HG03097 (cell line): ENCODE data around the gene HPGDS.
"Not testable (repeated sequence)": the region's sequence is repeated elsewhere in the genome, so short reads cannot be mapped to it uniquely, and the experiment has no call there.

ENCODE experiments used
- ATAC-seq: cut with Tn5 transposase; IDR thresholded peaks from one replicate; pipeline ENCODE4 v1.9.1; 2021; ENCODE audit not compliant: unreplicated experiment, low FRiP score

HPGDS gene

DNA sequence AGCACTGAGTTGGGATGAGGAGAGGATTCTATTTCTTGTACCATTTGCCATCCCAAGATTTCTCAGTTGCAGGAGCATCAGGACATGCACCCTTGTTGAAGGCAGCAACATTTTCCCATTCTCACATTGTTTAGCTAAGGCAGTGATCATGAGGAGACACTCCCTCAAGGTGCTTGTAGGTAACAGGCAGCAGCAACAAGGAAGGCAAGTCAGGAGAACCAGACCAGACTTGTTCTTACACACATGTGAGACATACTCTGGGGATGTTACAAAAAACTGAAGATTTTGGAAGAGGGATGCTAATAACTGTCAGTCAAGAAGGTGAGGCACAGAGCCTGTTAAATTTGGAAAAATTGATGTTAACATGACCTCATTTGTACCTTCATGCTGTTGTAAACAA, 15.5 kb upstream of the HPGDS start:
- ATAC-seq: no peak

DNA sequence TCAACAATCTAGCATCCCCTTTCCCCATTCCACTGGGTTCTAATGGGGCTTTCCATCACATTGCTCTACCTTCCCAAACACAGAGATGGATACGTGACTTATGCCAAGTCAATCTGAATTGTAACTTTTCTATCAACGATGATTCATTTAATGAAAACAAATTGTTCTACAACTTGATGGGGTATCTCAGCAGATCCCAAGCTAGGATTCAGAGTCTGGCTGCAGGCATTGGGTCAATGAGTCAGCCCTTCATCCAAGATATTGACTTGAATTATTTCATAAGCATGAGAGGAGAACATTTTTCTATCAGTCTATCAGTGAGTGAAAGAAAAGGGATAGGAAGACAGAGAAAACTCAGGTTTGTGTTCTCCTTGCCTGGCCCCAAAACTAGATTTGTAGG, 15.0 kb upstream of the HPGDS start:
- no peak for ATAC-seq

DNA sequence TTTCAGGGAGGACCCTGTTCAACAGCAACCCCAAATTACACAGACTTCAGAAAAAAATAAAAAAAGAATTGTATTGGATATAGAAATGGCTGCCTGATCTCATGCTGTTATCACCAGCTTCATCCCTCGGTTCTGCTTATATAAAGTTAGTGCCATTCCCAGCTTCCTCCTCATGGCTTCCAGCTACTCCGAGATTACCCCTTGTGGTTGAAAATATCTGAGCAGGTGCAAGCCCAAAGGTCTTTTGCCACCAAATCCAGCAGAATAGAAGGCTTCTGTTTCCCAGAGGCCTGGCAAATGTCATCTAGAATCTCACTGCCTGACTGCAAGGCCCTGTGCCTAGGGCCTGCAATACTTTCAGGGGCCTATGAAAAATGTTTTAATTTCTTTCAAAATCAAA, 13.8 kb upstream of the HPGDS start:
- no peak for ATAC-seq

DNA sequence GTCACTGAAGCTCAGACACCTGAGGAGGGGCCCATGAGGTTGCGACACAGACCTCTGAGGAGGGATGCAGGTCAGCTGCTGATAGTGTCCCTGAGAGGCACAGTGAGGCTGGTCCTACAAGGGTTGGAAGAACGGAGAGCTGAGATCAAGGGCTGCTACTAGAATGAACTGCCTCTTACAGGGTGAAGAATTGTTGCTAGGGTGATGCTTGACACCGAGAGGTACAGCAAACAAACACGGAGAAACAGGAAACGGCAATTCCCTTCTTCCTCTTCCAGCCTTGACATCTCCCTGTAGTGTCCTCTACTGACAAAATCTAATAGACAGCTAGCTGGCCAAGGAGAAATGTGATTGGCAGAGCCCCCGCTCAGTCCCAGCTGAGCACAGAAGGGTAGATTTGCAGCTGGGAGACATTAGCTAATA, 11.8 kb upstream of the HPGDS start:
- no peak for ATAC-seq

DNA sequence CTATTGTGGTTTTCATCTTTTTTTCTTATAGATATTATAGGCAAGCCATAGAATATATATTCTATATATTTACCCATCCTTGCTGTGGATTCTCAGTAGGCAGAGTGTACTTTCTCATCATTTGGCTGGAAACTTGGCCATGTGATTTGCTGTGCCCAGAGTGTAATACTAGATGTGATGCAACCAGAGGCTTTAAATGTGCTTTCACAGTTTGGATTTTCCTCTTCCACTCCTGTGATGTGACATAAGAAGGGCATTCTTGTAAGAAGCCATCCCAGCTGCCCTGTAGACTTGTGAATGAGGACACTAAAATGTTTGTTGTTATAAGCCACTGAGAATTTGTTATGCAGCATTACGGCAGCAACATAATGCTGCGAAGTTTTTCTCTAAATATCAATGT, 10.4 kb upstream of the HPGDS start:
- ATAC-seq: no peak

DNA sequence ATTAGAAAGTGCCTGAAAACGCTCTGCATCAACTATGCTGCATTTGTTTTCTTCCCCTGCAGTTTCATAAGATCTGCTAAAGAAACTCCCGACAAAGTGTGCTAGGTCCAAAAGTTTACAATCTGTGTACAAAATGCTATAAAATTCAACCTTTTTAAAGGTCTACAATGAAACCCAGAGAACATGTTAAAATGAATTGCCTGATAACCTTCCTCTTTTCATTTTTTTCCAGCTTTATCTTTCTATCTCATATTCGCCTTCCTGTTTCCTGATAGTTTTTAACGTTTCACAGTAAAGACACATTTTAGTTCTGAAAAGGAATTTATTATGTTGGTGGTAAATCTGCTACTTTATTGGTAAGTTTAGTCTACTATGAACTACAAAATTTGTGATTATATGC, 9.5 kb upstream of the HPGDS start:
- no peak for ATAC-seq

DNA sequence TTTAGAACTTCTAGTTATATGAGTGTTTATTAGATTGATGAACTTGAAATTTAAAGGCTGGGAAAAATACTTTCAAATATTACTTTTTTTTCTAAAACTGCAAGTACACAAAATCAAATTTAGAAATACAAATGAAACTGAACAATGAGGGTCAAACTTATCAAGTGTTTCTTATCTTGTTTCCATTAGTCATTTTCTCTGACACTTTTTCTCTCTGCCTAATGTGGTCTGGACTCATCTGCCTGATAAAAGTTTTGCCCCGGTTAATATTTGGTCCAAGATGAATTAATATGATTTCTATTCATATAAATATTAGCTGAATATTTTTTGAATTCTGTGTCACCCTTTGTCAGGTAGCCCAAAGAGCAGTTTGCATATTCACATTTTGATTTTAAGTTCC, 8.7 kb upstream of the HPGDS start:
- no peak for ATAC-seq

DNA sequence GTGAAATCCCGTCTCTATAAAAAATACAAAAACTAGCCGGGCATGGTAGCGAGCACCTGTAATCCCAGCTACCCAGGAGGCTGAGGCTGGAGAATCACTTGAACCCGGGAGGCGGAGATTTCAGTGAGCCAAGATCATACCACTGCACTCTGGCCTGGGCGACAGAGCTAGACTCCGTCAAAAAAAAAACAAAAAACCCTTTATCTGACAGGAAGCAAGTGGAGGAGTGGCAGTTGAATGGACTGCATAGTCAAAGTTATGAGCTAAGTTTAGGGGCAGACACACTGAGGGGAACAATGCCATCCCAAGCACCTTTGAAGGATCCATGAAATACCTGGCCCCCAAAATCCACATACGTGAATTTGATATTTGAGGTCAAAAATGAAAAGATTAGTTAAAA, 7.5 kb upstream of the HPGDS start:
- ATAC-seq: no peak

DNA sequence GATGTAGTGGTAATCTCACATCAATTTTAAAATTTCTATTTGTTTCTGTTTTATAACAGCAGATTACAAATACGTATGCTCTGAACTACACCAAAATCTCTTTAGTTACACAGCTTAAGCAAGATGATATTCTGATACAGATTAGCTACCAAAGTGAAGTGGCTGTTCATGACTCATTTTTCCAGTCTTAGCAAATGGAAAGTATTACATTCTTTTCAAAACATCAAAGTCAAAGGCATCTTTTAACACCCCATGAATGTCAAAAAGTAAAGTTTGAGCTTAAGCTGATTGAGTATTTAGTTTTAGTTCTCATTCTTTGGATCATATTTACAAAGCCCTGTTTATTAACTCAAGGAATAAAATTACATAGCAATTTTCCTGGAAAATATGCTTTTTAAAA, 6.6 kb upstream of the HPGDS start:
- ATAC-seq: no peak

DNA sequence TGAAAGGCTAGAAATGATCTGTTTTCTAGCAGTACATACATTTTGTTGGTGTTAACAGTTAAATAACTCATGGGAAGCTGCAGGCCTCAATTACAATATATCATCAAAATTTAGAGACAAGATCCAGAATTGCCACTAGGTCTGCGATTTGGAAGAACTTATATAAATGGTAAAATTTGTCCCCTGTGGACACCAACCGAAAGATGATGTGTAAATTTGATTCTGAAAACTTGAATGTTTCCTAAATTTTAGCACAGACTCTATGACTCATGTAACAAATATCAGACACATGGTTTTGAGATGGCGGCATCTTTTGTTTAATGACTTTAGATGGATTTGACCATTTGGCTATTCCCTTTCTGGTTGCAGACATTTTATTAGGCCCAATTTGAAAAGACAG, 6.0 kb upstream of the HPGDS start:
- no peak for ATAC-seq

DNA sequence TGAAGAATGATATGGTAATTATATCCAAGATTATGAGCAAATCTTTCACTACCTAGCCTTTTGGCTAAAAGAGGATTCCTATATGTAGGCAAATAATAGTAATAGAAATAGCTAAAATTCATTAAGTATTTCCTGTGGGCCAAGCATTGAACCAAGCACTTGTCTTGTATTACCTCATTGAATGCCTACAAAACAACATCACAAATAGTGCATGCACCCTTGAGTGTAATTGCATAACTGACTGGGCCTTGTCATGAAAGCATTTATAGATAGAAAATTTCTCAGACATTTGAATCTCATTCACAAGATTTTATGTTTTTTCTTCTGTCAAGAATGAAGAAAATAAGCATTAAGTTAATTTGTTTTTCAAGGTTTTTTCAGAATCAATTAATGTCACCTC, 3.9 kb upstream of the HPGDS start:
- ATAC-seq: no peak

DNA sequence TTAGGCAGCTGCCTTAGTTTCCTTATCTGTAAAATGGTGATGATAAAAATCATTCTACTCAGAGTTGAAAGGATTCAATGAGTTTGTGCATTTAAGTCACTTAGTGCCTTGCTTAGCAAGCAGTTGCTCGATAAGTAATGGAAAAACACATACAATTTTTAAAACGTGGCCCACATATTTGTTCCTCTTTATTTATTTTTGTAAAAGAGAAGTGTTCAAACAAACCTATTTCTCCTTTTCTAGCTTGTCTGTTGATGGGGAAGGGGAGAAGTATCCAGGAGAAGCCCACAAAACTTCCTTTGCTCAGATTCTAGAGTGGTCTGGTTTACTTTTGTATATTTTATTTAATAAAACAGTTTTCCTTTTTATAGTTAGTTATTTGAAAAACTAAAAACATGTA, 3.3 kb upstream of the HPGDS start:
- no peak for ATAC-seq

DNA sequence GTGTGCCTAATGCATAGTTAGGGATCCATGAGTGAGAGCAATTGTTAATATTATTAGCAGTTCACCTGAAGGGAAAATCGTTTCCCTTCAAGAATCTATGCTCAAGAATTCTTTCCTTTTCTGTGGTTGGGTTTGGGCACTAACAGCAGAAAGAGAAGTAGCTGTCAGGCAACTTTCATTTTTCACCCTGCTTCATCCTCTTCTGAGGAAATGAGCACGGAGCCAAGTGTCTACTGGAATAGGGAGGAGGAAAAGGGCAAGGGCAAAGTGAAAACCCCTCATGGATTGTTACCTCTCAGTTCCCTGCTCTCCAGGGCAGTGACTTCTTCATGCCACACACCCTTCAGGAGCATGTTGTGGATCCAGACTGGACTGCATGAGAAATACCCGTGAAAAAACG, 2.6 kb upstream of the HPGDS start:
- ATAC-seq: no peak

DNA sequence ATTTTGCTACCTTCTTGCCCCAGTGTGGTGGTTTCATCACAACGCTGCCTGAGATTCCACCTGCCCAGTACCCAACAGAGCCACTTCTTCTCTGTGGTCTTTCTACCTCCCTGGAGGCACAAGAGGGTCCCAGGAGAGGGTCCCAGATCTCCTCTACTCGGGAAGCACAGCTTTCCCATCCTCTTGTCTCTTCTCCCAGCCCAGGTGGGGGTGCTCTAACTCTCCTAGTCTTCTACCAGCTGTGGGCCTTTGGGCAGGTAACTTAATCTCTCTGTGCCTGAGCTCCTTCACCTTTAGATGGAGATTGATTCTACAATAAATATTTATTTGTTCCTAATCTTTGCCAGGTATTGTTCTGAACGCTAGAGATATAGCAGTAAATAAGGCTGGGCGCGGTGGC, 1.8 kb upstream of the HPGDS start:
- no peak for ATAC-seq

DNA sequence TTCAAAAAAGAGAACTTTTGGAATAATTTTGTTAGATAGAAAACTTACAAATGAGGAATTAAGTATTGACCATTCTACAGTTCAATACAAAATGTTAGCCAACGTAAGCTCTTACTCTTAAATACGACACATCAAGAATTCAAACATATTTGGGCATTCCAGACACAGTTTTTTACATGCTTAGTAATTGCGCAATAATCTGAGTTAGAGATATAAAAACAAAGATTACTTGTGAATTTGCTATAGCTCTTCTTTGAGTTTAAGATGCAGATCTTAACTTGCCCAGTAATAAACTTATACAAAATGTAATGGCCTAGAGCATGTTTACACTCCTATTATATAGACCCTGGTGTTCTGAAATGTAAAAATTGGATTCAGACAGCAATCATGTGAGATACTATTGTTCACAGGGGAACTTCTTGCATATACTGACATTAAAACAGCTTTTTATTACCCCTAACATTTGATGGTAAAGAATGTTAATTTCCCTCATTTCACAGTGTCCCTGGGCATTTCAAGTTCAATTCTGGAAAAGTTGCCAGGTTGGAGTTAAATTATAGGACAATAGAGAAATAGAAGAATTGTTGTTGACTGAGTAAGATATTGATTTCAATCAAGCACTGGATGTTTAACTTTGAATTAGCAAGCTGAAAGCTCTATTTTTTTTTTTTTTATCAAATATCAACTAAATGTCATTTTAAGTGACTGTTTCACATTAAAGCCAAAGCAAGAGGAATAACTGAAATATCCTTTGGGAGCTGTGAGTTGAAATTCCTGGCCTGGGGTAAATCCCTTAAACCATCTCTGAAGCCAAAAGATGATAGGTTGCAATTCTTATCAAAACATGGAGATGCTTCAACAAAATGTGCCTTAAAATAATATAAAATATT, 910 bp downstream of the HPGDS start:
- ATAC-seq: no peak

DNA sequence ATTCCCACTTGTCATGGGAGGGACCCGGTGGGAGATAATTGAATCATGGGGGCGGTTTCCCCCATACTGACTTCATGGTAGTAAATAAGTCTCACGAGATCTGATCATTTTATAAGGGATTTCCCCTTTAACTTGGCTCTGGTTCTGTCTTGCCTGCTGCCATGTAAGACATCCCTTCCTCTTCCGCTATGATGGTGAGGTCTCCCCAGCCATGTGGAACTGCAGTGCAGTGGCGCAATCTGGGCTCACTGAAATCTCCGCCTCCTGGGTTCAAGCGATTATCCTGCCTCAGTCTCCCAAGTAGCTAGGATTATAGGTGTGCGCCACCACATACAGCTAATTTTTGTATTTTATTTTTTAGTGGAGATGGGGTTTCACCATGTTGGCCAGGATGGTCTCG, 2.9 kb downstream of the HPGDS start:
- no peak for ATAC-seq

DNA sequence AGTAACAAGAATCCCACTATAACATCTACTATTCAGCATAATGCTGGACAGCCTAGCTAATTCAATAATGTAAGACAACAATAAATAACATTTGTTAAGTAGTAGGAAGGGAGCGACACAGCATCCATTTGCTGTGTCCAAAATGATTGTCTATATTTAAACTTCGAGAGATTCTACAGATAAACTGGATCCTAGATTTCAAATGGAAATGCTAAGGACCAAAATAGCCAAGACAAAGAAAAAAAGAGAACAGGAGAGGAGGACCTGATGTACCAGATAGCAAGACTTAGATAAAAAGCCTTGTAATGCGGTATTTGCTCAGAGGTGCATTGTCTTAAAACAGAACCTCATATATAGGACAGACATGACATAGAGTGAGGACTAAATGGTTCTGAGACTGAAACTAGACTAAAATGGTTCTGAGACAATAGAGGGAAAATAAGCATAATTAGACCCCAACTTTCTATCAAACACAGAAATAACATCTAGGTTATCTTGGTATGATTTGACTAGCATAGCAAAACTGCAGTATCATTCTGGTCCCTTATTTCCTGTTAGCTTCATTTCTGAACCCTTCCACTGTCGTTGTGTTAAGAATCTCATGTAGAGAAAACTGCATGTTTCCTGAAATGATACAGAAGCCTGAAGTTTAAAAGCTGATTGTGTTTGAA, 3.8 kb downstream of the HPGDS start:
- no peak for ATAC-seq

DNA sequence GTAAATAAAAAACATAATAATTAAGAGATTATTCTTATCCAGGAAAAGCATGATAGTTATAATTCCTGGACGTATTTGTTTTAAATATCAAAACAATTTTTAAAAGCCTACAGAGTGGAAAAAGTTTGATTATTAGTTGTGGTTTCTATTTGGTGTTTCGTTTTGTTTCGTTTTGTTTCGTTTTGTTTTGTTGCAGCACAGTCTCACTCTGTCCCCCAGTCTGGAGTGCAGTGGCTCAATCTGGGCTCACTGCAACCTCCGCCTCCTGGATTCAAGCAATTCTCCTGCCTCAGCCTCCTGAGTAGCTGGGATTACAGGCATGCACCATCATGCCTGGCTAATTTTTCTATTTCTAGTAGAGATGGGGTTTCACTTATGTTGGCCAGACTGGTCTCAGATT, 5.8 kb downstream of the HPGDS start:
- ATAC-seq: not testable (repeated sequence)

DNA sequence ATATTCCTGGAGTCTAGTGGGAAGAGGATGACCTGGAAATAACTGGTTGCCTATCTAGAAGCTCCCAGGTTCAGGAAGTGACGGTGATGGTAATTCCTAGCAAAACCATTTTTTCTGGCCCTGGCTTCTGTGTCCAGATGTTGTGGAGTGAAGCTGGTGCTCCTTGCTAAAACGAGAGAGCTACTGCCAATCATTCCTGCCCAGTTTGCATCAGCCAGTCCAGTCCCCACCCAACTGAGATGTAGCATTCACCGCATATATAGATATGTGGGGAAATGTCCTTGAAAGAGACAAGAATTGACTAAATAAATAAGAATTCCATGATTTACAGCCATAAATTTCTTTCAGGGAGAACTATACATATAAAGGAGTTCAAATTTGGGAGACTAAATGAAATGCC, 6.3 kb downstream of the HPGDS start:
- no peak for ATAC-seq

DNA sequence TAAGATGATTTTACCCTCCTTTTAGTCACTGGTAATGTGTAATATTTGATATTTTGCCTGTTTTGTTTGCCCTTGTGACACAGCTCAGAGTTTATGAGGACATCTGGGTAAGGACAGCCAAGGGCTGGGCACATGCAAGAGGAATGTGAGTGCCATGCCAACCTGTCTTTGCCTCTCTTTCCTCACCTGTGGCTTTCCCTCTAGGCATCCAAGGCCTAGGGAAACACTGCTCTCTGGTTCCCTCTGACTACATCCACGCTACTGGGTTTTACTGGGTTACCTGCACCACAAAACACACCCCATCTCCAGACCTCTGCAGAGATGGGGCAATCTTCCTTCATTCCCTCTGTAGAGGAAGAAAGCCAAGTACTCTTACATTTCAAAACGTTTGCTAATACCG, 7.7 kb downstream of the HPGDS start:
- ATAC-seq: no peak

DNA sequence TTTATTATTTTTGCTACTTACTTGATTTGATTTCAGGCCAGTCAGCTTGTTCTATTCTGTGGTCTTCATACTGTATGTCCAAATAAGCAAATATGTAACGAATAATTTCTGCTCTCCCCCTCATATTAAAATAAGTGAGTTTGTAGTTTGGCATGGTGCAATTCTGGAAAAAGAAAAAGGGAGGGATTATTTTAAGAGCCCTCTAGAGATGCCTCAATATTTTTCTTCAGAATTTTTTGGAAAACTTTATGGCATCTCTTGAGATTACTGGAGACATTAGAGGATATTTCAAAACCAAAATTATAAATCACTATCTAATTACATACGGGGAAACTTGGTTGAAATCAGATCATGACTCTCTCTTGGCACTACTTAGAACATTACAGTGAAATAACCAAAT, 8.2 kb downstream of the HPGDS start:
- no peak for ATAC-seq

DNA sequence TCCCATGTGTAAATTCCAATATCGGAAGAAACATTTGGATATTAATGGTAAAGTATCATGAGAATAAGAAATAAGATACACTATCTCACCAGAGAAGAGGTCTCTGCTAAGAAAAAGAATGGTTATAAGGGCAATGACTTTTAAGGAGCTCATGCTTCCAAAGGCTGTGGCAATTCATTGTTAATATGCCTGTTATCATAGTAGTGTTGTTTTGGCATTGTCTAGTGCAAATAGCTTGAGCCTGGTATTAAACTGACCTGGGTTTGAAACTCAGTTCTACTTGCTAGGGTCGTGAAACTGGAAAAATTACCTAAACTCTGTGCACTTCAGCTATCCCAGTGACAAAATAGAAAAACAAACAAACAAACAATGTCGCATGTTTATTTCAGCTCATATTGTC, 8.8 kb downstream of the HPGDS start:
- ATAC-seq: no peak
